Measurements from ENCODE around the gene EMD. TPM values are rescaled to one million over a fixed set of nuclear protein-coding genes. Genes with fewer than 3 reads are reported as not detected.

EMD gene
- total and polyA plus RNA-seq, 2 of the 13 experiments (the other 11 are each of a cell fraction or from before 2014, with no cell fraction given), result 14.5 to 14.9 TPM

GRCh38 chrX:154413142-154413541 is 34.0 kb downstream of the EMD start (continued):
- TF ChIP-seq ZBTB4 (CRISPR knock-in tag; IDR thresholded peaks at IDR 0.05; ENCODE audit: borderline replicate concordance) (no peak), E2F1 (CRISPR knock-in tag; IDR thresholded peaks at IDR 0.05) (no peak), HNRNPLL (IDR thresholded peaks at IDR 0.05; ENCODE audit: low read depth, low read length, poor library complexity, severe bottlenecking) (no peak)

GRCh38 chrX:154417157-154417556 is 38.1 kb downstream of the EMD start:
- H3K4me2 ChIP-seq (ENCODE audit: low read depth, low read length), result no peak overlapping the region
- intact Hi-C loops (cut with micrococcal nuclease; ENCODE audit: unreplicated experiment), result no loop called here
- H3K27me3 ChIP-seq (ENCODE audit: control insufficient read depth in 1 of 2, insufficient read depth in 2 of 2, low read length in 2 of 2), result no peaks in the 10 kb centered on the region
- BruUV-seq (replicated peaks), result no TSS peak
- H3K4me1 ChIP-seq (ENCODE audit: insufficient read depth, low read length), result peaks cover 9% of the 10 kb centered on the region
- ChIA-PET CTCF (ENCODE audit: low intra/inter-chr PET ratio, low total read pairs) (no interaction called here), POLR2A (no interaction called here)
- H3K9ac ChIP-seq (ENCODE audit: insufficient read depth, low read depth, low read length), result no peak overlapping the region
- 0 out of 5 replicates have a peak, but pooled peaks cover 0 to 4% of the 10 kb centered on the region in 2 experiments for H3K36me3 ChIP-seq (replicated peaks in 1 of 2; ENCODE audit: control insufficient read depth in 1 of 2, insufficient read depth in 2 of 2, low read length in 2 of 2)
- in situ Hi-C loops (cut with HindIII; ENCODE audit: extremely low pct_ligation_motif_present, low pct_unique_long_range_greater_than_20kb), result loop anchor here (25.0 kb wide), 1 partner anchor 120 kb away; the partner anchor contains the start of genes G6PD and IKBKG
- H4K20me1 ChIP-seq (ENCODE audit: insufficient read depth, low read length), result no peaks in the 10 kb centered on the region
- no peak for ATAC-seq
- H2AFZ ChIP-seq (ENCODE audit: low read length), result no peak overlapping the region
- DNase-seq (ENCODE audit: low spot score), result no peak
- H3K27ac ChIP-seq (ENCODE audit: extremely low read length, insufficient read depth, low read length), result no peak overlapping the region
- H3K9me3 ChIP-seq (ENCODE audit: low read length), result no peaks in the 10 kb centered on the region
- WGBS (ENCODE audit: low lambda C conversion rate), result 97% methylated on average over 7 of the region's 7 CpGs
- no peak for FAIRE-seq
- H3K4me3 ChIP-seq (replicated peaks in 1 of 3; ENCODE audit: insufficient read depth in 1 of 3, low read depth in 2 of 3, low read length in 3 of 3), result no peak overlapping the region
- H3K79me2 ChIP-seq (ENCODE audit: insufficient read depth, low read length), result no peaks in the 10 kb centered on the region
- TF ChIP-seq ZNF276 (CRISPR knock-in tag; IDR thresholded peaks at IDR 0.05; ENCODE audit: low read depth), result no peak
- no peak for TF ChIP-seq ELK4 (CRISPR knock-in tag; IDR thresholded peaks at IDR 0.05; ENCODE audit: borderline replicate concordance)
- no peak for TF ChIP-seq ZFY (CRISPR knock-in tag; IDR thresholded peaks at IDR 0.05)
- TF ChIP-seq POGK (CRISPR knock-in tag; conservative IDR thresholded peaks at IDR 0.05), result no peak
- TF ChIP-seq ZNF562 (CRISPR knock-in tag; IDR thresholded peaks at IDR 0.05; ENCODE audit: borderline replicate concordance), result no peak
- TF ChIP-seq GPBP1L1 (CRISPR knock-in tag; IDR thresholded peaks at IDR 0.05), result no peak
- TF ChIP-seq POLR2AphosphoS5 (IDR thresholded peaks at IDR 0.05; ENCODE audit: low read depth, low read length), result no peak
